GM18511 (cell line): ENCODE measurements around the gene GON4L.
A peak's percentile ranks its signal among the peaks of the same experiment; 100 is the strongest.
"Not testable (repeated sequence)": the region's sequence is repeated elsewhere in the genome, so short reads cannot be mapped to it uniquely, and the experiment has no call there.

ENCODE experiments used
- ATAC-seq: cut with Tn5 transposase; IDR thresholded peaks from one replicate; pipeline ENCODE4 v1.9.1; 2021; ENCODE audit warnings: mild to moderate bottlenecking, moderate library complexity; ENCODE audit not compliant: unreplicated experiment

GON4L gene

DNA sequence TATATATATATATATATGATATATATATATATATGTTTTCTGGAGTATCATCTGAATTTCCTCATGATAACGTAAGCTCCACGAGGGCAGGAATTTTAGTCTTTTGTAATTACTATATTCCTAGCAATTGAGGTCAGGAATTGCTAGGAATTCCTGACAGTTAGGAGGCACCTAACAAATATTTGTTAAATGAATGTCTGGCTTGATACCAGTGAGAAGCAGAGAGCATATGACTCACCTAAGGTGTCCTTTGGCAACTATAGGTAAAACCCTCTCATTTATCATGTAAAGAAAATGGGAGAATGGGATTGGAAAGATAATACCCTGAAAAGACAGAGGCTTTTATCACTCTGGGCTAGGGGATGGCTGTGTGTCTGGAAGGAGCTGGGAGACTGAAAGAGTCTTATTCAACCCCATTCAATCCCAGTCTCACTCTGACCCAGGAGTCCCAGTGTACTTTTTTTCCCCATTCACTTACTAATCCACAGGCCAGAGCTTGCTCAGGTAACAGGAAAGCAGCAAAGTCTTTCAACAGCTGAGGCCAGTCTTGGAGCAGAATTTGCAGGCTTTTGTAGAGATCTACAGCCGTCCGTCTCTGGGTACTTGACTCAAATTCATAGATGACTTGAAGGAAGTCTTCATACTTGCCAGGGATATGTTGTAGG, 96.9 kb downstream of the GON4L start:
- ATAC-seq, result no peak

GRCh38 chr1:155759017-155759416, 98.0 kb downstream of the GON4L start:
- ATAC-seq, result not testable (repeated sequence)

DNA sequence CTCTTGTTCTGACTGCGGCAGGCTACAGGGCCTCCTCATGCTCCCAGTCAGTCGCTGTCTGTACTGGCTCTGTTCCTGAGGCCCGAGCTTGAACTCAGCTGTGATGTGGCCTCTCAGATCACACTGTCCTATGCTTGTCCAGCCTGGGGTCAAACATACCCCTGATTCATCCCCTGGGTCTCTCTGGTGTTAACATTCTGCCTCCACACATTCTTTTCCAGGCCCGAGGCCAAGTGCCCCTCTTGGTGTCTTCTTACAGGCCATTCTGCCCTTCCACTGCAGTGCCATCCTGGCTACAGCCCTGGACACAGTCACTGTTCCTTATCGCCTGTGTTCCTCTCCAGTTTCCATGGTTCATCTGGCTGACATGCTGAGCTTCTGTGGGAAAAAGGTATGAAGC, 108.9 kb downstream of the GON4L start:
- ATAC-seq, result not testable (repeated sequence)

GRCh38 chr1:155747586-155747985, 109.4 kb downstream of the GON4L start:
- not testable (repeated sequence) for ATAC-seq

- ATAC-seq, result peak; percentile 90
Measured at GRCh38 chr1:155745284-155746228, 111.5 kb downstream of the GON4L start.

GRCh38 chr1:155744711-155745283, 112.2 kb downstream of the GON4L start:
- ATAC-seq, result no peak

DNA sequence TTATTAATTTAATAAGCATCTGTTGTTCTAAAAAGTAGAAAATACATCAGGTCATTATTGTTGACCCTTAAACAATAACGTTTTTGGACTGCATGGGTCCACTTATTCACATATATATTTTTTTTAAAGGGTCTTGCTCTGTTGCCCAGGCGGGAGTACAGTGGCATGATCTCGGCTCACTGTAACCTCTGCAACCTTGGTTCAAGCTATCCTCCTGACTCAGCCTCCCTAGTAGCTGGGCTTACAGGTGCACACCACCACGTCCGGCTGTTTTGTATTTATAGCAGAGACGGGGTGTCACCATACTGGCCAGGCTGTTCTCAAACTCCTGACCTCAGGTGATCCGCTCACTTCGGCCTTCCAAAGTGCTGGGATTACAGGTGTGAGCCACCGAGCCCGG, 115.1 kb downstream of the GON4L start:
- ATAC-seq, result no peak

- no peak for ATAC-seq
Measured at GRCh38 chr1:155740995-155741394, 116.0 kb downstream of the GON4L start.

DNA sequence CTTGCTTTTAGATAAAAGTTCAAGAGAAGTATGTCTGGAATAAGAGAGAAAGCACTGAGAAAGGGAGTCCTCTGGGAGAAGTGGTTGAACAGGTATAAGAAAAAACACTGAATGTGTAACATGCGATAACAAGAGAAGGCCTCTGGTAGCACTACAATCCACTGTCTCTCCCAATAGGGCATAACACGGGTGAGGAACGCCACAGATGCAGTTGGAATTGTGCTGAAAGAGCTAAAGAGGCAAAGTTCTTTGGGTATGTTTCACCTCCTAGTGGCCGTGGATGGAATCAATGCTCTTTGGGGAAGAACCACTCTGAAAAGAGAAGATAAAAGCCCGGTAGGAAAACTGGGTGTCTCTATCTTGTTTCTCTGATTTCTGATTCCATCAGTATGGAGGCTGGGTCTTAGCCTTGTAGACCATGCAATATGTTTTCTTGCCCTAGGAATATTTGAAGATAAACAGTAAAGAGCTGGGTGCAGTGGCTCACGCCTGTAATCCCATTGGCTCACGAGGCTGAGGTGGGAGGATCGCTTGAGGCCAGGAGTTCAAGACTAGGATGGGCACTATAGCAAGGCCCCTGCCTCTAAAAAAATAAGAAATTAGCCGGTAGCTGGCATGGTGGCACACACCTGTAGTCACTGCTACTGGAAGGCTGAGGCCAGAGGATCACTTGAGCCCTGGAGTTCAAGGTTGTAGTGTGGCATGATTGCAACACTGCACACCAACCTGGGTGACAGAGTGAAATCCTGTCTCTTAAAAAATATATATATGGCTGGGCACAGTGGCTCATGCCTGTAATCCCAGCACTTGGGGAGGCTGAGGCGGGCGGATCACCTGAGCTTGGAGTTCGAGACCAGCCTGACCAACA, 127.7 kb downstream of the GON4L start:
- ATAC-seq, result no peak

DNA sequence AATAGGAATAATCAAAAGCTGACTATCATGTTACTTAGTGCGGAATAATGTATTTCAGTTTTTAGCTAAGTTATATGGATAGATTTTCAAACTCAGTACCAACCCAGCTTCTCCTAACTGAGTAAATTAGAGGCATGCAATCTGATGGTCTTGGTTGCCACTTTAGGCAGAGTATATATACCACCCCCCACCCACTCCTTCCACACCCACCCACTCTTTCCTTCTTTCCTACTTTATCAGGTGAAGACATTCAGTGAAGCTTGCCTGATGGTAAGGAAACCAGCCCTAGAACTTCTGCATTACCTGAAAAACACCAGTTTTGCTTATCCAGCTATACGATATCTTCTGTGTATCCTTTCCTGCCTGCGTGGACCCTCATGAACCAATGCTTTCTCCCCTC, 131.9 kb downstream of the GON4L start:
- ATAC-seq, result no peak

- no peak for ATAC-seq
Measured at GRCh38 chr1:155719703-155720102, 137.3 kb downstream of the GON4L start.

DNA sequence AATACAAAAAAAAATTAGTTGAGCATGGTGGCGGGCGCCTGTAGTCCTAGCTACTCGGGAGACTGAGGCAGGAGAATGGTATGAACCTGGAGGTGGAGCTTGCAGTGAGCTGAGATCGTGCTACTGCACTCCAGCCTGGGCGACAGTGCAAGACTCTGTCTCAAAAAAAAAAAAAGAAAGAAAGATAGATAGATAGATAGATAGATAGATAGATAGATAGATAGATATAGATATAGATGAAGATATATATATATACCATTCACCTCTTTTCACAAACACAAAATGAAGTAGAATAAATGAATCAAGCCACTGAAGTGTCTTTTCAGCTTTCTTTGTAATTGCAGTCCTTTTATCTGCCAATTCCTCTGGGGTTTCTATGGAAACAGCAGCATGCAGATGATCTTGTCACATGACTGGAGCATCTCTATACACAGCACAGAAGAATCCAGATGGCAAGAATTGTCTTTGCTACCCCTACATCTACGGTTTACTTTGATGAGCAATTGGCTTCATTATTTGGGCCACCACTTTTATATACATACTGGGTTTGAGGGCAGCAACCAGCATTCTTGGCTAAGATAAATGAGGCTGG, 138.4 kb downstream of the GON4L start:
- ATAC-seq, result not testable (repeated sequence)

- no peak for ATAC-seq
Measured at GRCh38 chr1:155717041-155717440, 140.0 kb downstream of the GON4L start.

- ATAC-seq, result no peak
Measured at GRCh38 chr1:155715777-155716176, 141.2 kb downstream of the GON4L start.

- not testable (repeated sequence) for ATAC-seq
Measured at GRCh38 chr1:155715056-155715455, 142.0 kb downstream of the GON4L start.

- ATAC-seq, result no peak
Measured at GRCh38 chr1:155713075-155713474, 143.9 kb downstream of the GON4L start.

DNA sequence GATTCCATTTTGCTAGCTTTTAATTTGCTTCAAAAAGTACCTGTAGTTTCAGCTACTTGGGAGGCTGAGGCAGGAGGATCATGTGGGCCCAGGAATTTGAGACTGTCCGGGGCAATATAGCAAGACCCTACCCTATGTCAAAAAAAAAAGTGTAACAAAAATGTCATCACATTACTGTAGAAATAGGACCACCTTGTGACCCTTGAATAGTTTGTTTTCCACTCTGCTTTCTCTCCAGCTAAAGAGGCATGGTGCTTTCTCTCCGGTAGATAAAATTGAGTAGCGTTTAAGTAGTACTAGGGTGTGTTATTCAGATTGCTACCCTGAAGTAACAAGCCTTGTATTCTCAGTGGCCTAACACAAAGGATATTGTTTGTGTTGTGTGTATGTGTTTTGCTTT, 144.4 kb downstream of the GON4L start:
- ATAC-seq, result not testable (repeated sequence)

GRCh38 chr1:155711457-155711856, 145.6 kb downstream of the GON4L start:
- not testable (repeated sequence) for ATAC-seq

DNA sequence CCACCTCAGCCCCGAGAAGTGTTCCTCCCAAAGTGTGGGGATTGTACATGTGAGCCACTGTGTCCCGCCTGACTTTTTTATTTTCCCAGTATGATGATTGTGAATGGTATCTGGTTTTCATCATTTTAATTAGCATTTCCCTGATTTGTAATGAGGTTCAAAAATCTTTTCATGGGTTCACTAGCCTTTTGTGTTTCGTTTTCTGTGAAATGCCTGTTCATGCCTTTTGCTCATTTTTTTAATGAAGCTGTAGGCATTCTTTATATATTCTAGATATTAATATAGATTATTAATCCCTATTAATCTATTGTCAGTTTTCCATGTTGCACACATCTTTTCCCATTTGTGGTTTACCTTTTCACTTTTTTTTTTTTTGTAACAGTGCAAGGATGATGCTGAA, 147.6 kb downstream of the GON4L start:
- ATAC-seq, result no peak

DNA sequence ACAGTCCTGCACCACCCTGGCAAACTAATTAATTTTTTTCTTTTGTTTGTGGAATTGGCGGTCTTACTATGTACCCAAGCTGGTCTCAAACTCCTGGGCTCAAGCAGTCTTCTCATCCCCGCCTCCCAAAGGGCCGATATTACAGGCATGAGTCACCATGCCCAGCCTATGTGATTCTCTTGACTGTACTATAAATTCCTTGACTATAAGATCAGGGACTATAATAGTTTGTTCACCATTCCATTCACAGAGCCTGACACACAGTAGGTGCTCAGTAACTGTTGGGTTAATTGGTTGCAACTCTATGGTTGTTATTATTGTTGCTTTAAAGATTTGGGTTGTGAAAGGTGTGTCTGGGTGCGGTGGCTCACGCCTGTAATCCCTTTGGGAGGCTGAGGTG, 150.9 kb downstream of the GON4L start:
- no peak for ATAC-seq
